ENCODE data around the gene RNF144B. TPM values are rescaled to one million over a fixed set of nuclear protein-coding genes. Genes with fewer than 3 reads are reported as not detected.

RNF144B gene
- total RNA-seq, 6 experiments from 2014 or later, result 0.83 to 4.8 (median 1.2) TPM

DNA sequence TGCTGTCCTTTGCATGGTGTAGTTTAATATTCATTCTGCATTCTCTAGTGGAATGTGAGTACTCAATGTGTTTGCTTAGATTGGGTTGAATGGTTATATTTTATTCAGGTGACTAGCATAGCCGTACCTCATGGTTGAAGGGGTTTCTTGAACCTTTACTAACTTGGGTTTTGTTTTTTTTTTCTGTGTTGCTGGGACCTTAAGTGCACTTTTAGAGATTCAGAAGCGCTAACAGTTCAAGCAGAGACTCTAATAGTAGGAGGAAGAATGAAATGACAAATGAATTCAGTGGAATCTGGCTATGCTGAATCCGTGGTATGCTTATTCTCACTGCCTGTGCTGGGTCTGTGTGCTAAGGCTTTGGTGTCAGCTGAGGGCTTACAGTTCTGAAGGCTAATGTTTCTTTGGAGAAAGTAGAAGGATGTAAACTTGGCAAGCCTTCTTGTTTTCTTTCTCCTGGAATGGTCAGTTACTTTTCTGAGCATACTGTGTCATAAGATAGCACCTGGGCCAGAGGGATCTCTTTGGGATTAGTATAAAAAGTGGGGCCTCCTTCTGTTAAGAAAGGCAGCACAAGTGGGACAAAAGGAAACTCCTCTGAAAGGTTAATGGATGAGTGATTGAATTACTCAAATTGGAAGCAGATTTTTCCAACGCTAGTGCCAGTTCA is 28.7 kb downstream of the RNF144B start:
- no peak overlapping the region for H3K4me3 Mint-ChIP-seq
- peaks cover 28% of the 10 kb centered on the region for H3K4me1 Mint-ChIP-seq (ENCODE audit: low read depth)
- peaks cover 2% of the 10 kb centered on the region; the same call in 1 of the 2 replicates for H3K27me3 Mint-ChIP-seq (ENCODE audit: insufficient read depth)
- TF ChIP-seq, protein P1, sequence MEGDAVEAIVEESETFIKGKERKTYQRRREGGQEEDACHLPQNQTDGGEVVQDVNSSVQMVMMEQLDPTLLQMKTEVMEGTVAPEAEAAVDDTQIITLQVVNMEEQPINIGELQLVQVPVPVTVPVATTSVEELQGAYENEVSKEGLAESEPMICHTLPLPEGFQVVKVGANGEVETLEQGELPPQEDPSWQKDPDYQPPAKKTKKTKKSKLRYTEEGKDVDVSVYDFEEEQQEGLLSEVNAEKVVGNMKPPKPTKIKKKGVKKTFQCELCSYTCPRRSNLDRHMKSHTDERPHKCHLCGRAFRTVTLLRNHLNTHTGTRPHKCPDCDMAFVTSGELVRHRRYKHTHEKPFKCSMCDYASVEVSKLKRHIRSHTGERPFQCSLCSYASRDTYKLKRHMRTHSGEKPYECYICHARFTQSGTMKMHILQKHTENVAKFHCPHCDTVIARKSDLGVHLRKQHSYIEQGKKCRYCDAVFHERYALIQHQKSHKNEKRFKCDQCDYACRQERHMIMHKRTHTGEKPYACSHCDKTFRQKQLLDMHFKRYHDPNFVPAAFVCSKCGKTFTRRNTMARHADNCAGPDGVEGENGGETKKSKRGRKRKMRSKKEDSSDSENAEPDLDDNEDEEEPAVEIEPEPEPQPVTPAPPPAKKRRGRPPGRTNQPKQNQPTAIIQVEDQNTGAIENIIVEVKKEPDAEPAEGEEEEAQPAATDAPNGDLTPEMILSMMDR (IDR thresholded peaks at IDR 0.05), result no peak
- no peak for DNase-seq
- H3K27ac Mint-ChIP-seq, result no peak overlapping the region; the same call in 1 of the 2 replicates
- no peaks in the 10 kb centered on the region for H3K36me3 Mint-ChIP-seq (ENCODE audit: low read depth)
- no peaks in the 10 kb centered on the region for H3K9me3 Mint-ChIP-seq

DNA sequence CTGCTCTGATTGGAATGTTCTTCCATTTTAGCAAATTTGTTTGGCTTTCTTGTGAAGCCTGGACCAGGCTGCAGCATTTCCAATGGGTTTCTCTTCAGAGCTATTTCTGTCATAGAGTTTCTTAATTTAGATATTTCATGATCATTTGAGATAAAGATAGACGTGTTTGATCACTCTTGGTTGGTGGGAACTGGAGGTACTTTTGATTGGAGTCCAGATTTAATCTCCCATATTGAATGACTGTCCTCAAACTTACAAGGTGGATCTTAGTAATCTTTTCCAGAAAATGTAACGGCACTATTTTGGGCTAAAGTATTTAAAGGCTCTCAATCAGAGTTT is 29.2 kb downstream of the RNF144B start:
- H3K9me3 Mint-ChIP-seq, result no peaks in the 10 kb centered on the region
- TF ChIP-seq, protein P1 (IDR thresholded peaks at IDR 0.05), result no peak
- H3K4me1 Mint-ChIP-seq (ENCODE audit: low read depth), result peaks cover 28% of the 10 kb centered on the region
- no peak overlapping the region for H3K4me3 Mint-ChIP-seq
- H3K27ac Mint-ChIP-seq, result no peak overlapping the region; the same call in 1 of the 2 replicates
- H3K36me3 Mint-ChIP-seq (ENCODE audit: low read depth), result no peaks in the 10 kb centered on the region
- no peak for DNase-seq
- peaks cover 2% of the 10 kb centered on the region; the same call in 1 of the 2 replicates for H3K27me3 Mint-ChIP-seq (ENCODE audit: insufficient read depth)

DNA sequence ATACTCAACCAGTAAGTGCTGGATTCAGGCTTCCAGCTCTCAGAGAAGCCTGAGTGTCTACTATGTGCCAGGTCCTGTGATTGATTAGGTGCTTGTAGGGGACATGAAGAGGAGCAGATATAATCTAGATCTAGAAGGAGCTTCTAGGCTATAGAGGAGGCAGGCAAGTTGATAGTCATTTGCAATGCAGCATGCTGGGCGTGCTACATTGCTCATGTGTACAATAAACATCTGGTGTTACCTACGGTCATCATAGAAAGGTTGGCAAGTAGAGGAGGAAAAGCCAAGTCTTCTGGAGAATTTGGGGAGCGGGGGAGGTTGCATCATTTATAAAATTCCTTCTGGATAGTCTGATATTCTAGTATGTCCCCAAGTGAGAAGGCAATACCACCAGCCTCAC is 33.2 kb downstream of the RNF144B start:
- TF ChIP-seq, protein P1 (IDR thresholded peaks at IDR 0.05), result no peak
- no peak for DNase-seq
- H3K9me3 Mint-ChIP-seq, result no peaks in the 10 kb centered on the region
- H3K4me3 Mint-ChIP-seq, result no peak overlapping the region
- H3K27me3 Mint-ChIP-seq (ENCODE audit: insufficient read depth), result peaks cover 9% of the 10 kb centered on the region
- peaks cover 12% of the 10 kb centered on the region for H3K4me1 Mint-ChIP-seq (ENCODE audit: low read depth)
- H3K27ac Mint-ChIP-seq, result no peak overlapping the region
- H3K36me3 Mint-ChIP-seq (ENCODE audit: low read depth), result no peaks in the 10 kb centered on the region

DNA sequence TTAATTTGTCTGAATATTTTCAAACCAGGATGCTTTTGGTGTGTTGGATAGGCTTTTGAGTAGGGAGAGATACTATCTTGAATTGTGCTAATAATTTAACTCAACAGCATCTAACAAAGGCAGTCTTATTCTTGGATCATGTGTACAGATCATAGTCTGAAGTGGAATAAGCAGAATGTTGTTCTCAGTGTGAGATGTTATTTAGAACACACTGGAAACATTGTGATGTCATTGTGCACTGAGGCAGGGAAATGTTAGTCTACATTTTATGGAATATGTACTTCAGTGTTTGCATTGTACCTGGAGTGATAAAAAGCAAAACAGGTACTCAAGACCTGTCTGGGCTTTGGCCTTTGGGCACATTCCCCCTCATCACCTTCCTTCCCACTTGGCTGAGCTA is 35.0 kb downstream of the RNF144B start:
- Mint-ChIP-seq H3K27me3 (ENCODE audit: insufficient read depth) (peaks cover 10% of the 10 kb centered on the region), H3K9me3 (no peaks in the 10 kb centered on the region), H3K4me3 (no peak overlapping the region), H3K4me1 (ENCODE audit: low read depth) (no peaks in the 10 kb centered on the region), H3K36me3 (ENCODE audit: low read depth) (no peaks in the 10 kb centered on the region), H3K27ac (no peak overlapping the region)
- TF ChIP-seq, protein P1 (IDR thresholded peaks at IDR 0.05), result no peak
- DNase-seq, result no peak

DNA sequence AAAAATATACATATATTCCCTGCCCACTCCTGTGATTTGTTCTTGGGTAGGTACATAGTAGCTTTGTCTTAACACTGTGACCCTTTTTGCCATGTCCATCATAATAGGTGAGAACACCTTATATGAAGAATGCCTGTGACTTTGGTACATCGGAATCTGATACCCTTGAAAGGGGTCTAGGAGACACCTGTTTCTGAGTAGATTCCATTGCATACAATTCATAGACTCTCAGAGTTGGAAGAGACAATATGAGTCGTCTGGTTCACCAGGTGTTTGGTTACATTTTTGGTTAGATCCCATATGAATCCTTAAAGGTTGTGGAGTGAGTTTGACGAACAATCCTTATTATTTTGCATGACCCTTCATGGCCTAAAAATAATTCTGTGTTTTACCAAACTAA is 36.3 kb downstream of the RNF144B start:
- no peaks in the 10 kb centered on the region for H3K36me3 Mint-ChIP-seq (ENCODE audit: low read depth)
- no peaks in the 10 kb centered on the region for H3K9me3 Mint-ChIP-seq
- H3K27me3 Mint-ChIP-seq (ENCODE audit: insufficient read depth), result peaks cover 10% of the 10 kb centered on the region
- H3K4me3 Mint-ChIP-seq, result no peak overlapping the region
- H3K4me1 Mint-ChIP-seq (ENCODE audit: low read depth), result no peaks in the 10 kb centered on the region
- no peak for DNase-seq
- TF ChIP-seq, protein P1 (IDR thresholded peaks at IDR 0.05), result no peak
- no peak overlapping the region for H3K27ac Mint-ChIP-seq

Data from HFFc6 (cell line).